ENCODE data around the gene TRPM3.

TRPM3 gene

GRCh38 chr9:70789086-70789485, 332.3 kb downstream of the TRPM3 start:
- no peak for TF ChIP-seq CTCF (IDR thresholded peaks at IDR 0.05)

- no peak for TF ChIP-seq CTCF (IDR thresholded peaks at IDR 0.05)
Observed at GRCh38 chr9:70784456-70784855, 337.0 kb downstream of the TRPM3 start.

- no peak for TF ChIP-seq CTCF (IDR thresholded peaks at IDR 0.05)
Observed at GRCh38 chr9:70778568-70778967, 342.9 kb downstream of the TRPM3 start.

- TF ChIP-seq CTCF (IDR thresholded peaks at IDR 0.05), result no peak
Observed at GRCh38 chr9:70773579-70773978, 347.8 kb downstream of the TRPM3 start.

GRCh38 chr9:70772601-70773000, 348.8 kb downstream of the TRPM3 start:
- TF ChIP-seq CTCF (IDR thresholded peaks at IDR 0.05), result no peak

- TF ChIP-seq CTCF (IDR thresholded peaks at IDR 0.05), result no peak
Observed at GRCh38 chr9:70765946-70766345, 355.5 kb downstream of the TRPM3 start.

GRCh38 chr9:70761139-70761670, 360.2 kb downstream of the TRPM3 start:
- no peak for TF ChIP-seq CTCF (IDR thresholded peaks at IDR 0.05)

GRCh38 chr9:70760228-70760627, 361.2 kb downstream of the TRPM3 start:
- TF ChIP-seq CTCF (IDR thresholded peaks at IDR 0.05), result no peak

Data from LNCAP (cell line).